ENCODE data around the gene BRD3.
"Not testable (repeated sequence)": the region's sequence is repeated elsewhere in the genome, so short reads cannot be mapped to it uniquely, and the experiment has no call there.

The BRD3 gene

GRCh38 chr9:134067904-134068743 is at the start of gene BRD3:
Gene BRD3 (minus strand): TSS chr9:134068026. CDS start chr9:134053477, 14,549 bp downstream.
- peak; percentile 75 to 76 for DNase-seq (ENCODE audit: low read depth in 2 of 2)

GRCh38 chr9:134112561-134112960 is 44.7 kb upstream of the BRD3 start:
- no peak for DNase-seq (ENCODE audit: low read depth in 2 of 2)

- DNase-seq (ENCODE audit: low read depth in 2 of 2), result no peak
These were observed 43.2 kb upstream of the BRD3 start for GRCh38 chr9:134111064-134111463.

GRCh38 chr9:134103391-134103998 is 35.7 kb upstream of the BRD3 start:
- DNase-seq (ENCODE audit: low read depth in 2 of 2), result no peak

GRCh38 chr9:134101623-134102149 is 33.9 kb upstream of the BRD3 start:
- DNase-seq (ENCODE audit: low read depth in 2 of 2), result no peak

GRCh38 chr9:134101133-134101532 is 33.3 kb upstream of the BRD3 start:
- DNase-seq (ENCODE audit: low read depth in 2 of 2), result not testable (repeated sequence)

- DNase-seq (ENCODE audit: low read depth in 2 of 2), result no peak
These were observed 32.2 kb upstream of the BRD3 start for GRCh38 chr9:134100040-134100439.

- DNase-seq (ENCODE audit: low read depth in 2 of 2), result no peak
These were observed 31.4 kb upstream of the BRD3 start for GRCh38 chr9:134099123-134099761.

GRCh38 chr9:134089972-134090371 is 22.1 kb upstream of the BRD3 start:
- DNase-seq (ENCODE audit: low read depth in 2 of 2), result no peak

GRCh38 chr9:134088063-134088725 is 20.4 kb upstream of the BRD3 start:
- DNase-seq (ENCODE audit: low read depth in 2 of 2), result no peak

- DNase-seq (ENCODE audit: low read depth in 2 of 2), result no peak
These were observed 17.8 kb upstream of the BRD3 start for GRCh38 chr9:134085674-134086073.

GRCh38 chr9:134083451-134083850 is 15.6 kb upstream of the BRD3 start:
- DNase-seq (ENCODE audit: low read depth in 2 of 2), result no peak

GRCh38 chr9:134076644-134077043 is 8.8 kb upstream of the BRD3 start:
- DNase-seq (ENCODE audit: low read depth in 2 of 2), result no peak

GRCh38 chr9:134075689-134076088 is 7.9 kb upstream of the BRD3 start:
- DNase-seq (ENCODE audit: low read depth in 2 of 2), result not testable (repeated sequence)

- DNase-seq (ENCODE audit: low read depth in 2 of 2), result no peak
These were observed 5.7 kb upstream of the BRD3 start for GRCh38 chr9:134073500-134073899.

- not testable (repeated sequence) for DNase-seq (ENCODE audit: low read depth in 2 of 2)
These were observed 4.9 kb upstream of the BRD3 start for GRCh38 chr9:134072683-134073082.

- no peak for DNase-seq (ENCODE audit: low read depth in 2 of 2)
These were observed 3.3 kb upstream of the BRD3 start for GRCh38 chr9:134071149-134071548.

GRCh38 chr9:134069480-134070399 is 1.9 kb upstream of the BRD3 start:
- no peak for DNase-seq (ENCODE audit: low read depth in 2 of 2)

- DNase-seq (ENCODE audit: low read depth in 2 of 2), result no peak
These were observed 1.1 kb upstream of the BRD3 start for GRCh38 chr9:134068744-134069479.
